ENCODE results near the gene ILKAP.

ILKAP gene

DNA sequence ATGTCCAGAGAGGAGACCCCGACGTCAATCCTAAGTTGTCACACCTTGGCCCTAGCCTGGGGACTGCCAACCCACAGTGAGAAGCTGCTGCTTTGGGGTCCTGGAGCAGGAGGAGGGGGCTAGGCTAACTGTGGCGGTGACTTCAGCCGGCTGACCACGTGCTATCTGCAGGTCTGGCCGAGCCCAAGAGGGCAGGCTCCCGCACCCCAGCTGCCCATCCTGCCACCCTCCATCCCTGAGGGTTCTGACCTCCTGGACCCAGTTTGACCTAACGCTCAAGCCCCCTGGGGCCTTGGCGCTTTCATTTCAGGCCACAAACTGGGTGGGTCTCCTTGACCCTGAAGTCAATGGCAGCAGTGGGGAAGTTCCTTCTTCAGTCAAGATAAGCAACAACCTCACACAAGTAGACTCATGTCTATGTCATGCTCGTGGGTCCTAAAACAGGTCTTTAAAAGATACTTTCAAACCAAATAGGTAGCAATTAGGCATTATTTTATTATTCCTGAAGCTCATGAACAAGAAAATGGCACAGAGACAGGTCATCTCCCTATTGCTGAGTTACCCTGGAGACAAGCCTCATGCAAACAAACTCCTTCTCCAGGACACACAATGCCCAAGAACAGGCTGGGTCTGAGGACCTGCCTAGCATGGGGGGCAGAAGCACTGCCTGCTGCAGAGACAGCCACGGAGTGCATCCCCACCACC is 34.1 kb upstream of the ILKAP start:
- DNase-seq (ENCODE audit: low read depth in 1 of 2, low spot score in 1 of 2): no peak

GRCh38 chr2:238236571-238236970 is 33.1 kb upstream of the ILKAP start:
- DNase-seq (ENCODE audit: low read depth in 1 of 2, low spot score in 1 of 2): no peak

DNA sequence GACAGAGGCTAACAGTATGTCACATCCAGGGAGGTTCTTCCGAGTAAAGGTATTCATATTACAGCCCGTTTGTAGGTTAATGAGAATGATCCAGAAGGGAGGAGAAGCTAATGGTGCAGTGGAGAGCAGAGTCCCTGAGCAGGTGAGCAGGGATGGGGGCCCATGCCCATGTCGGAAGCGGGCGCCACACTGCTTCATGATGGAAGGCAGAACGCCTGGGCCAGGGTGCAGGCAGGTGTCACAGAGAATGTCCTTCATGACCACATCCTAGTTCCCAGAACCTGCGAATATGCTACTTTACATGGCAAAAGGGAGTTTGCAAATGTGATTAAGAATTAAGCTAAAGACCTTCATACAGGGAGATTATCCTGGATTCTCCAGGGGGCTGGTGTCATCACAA is 32.4 kb upstream of the ILKAP start:
- DNase-seq (ENCODE audit: low read depth in 1 of 2, low spot score in 1 of 2): no peak

GRCh38 chr2:238235331-238235732 is 31.8 kb upstream of the ILKAP start:
- DNase-seq (ENCODE audit: low read depth in 1 of 2, low spot score in 1 of 2): no peak

- DNase-seq (ENCODE audit: low read depth in 1 of 2, low spot score in 1 of 2): no peak
Observed at GRCh38 chr2:238233625-238234024, 30.1 kb upstream of the ILKAP start.

GRCh38 chr2:238231809-238232208 is 28.3 kb upstream of the ILKAP start:
- no peak for DNase-seq (ENCODE audit: low read depth in 1 of 2, low spot score in 1 of 2)

DNA sequence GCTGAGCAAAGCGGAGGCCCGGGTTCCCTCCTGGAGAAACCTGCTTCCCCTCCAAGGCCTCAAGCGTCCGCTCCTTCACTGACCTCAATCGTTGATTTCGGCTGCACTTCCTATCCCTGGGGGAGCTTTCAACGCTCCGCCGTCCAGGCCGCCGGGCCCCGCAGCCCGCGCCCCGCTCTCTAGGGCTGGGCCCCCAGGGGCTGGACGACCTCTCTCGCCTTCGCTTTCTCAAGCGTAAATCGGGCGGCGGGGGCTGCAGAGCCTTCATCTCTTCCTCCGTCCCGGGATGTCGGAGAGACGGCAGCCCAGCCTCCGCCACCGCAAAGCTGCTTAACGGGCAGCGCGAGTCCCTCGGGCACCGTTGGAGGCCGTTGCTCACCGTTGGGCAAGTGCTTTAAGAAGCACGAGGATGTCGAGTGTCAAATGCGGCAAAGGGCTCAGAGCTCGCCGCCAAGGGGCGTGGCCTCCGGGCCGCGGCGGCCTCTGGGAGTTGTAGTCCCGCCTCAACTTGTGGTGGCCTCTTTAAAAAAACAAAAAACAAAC is 27.8 kb upstream of the ILKAP start:
- peak; percentile 63 to 69 for DNase-seq (ENCODE audit: low read depth in 1 of 2, low spot score in 1 of 2)

DNA sequence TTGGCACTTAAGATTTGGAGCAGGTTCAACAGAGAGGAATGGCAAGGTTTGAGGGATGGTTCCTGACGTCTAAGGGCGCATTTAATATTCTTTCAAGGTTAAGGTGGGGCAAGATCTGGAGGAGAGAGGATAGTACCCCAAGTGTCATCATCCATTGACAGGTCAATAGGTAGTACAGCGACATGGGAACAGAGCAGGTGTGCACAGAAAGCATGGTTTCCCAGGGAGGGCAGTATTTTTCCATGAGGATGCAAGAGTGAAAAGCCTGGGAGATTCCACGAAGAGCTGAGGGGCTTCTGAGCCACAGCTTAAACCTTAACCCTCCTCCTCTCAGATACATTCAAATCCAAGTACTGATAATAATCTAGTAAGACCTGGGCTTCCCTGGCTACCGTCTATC is 27.2 kb upstream of the ILKAP start:
- no peak for DNase-seq (ENCODE audit: low read depth in 1 of 2, low spot score in 1 of 2)

- DNase-seq (ENCODE audit: low read depth in 1 of 2, low spot score in 1 of 2): no peak
Observed at GRCh38 chr2:238228700-238229099, 25.2 kb upstream of the ILKAP start.

GRCh38 chr2:238227587-238228032 is 24.1 kb upstream of the ILKAP start:
- DNase-seq (ENCODE audit: low read depth in 1 of 2, low spot score in 1 of 2): no peak

DNA sequence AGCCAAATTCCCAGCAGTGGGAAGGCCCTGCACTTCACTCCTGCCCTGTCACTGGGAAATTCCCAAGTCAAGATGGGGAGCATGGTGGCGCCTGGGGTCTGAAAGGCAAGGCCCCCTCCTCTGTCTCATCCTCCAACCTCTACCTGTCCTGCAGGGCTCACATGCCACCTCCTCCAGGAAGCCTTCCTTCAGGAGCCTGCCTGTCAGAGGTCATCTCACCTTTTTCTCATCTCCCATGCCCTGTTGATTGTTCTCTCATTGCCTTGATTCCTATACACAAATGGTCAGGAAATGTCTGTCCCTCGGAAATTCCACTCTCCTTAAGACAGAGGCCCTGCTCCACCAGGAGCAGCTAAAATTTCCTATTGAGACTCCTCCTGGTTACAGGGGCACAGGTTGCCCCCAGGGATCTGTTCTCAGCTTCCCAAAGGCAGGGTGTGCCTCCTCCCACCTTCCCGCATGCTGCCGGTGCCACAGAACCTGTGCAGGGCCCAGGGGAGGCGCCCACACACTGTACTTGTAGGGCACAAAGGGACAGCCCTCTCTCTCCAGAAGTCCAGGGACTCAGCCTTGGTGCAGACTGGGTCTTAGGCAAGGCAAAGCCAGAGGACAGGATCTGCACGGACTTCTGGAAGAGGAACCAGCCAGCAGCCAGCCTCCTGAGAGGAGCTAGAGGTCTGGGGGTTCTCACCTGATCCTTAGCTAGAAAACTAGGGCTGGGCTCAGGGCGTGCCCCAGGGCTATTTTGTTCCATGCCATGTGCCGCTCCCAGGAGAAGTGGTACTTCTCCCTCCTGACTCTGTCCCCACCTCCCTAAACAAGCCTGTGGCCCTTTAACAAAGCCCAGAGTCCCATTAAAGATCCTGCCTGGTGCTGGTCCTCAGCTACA is 23.4 kb upstream of the ILKAP start:
- DNase-seq (ENCODE audit: low read depth in 1 of 2, low spot score in 1 of 2): no peak

DNA sequence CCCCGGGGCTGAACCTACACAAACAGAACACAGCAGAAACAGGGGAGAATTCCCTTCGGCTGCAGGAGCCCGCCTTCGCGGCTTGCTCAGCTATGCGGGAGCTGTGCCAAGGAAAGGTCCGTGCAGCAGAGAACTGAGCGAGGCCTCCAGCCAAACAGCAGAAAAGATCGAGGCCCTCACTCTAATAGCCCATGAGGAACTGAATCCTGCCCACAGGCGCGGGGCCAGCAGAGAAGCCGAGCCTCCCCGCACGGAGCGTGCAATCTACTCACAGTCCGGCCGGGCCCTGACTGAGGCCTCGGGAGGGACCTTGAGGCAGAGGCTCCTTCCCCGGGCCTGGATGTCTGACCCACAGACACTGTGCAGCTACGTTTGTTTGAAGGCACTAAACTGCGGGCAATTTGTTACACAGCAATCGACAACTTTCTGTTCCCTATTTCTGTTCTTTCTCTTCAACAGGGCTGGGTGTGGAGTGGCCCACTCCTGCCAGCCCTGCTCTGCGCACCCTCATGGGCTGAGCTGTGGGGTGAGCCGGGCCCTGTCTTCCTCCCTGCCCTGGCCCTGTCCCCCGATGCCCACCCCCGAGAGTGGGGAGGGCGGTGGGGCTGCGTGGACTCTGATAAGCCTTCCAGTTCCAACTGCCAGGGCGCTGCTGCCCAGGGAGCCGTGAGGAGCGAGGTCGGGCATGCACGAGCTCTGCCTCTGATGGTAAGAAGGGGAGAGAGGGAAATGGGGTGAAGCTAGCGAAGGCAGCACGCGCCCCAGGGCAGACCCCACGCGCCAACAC is 22.6 kb upstream of the ILKAP start:
- DNase-seq (ENCODE audit: low read depth in 1 of 2, low spot score in 1 of 2): no peak

- DNase-seq (ENCODE audit: low read depth in 1 of 2, low spot score in 1 of 2): no peak
Observed at GRCh38 chr2:238225121-238225520, 21.6 kb upstream of the ILKAP start.

DNA sequence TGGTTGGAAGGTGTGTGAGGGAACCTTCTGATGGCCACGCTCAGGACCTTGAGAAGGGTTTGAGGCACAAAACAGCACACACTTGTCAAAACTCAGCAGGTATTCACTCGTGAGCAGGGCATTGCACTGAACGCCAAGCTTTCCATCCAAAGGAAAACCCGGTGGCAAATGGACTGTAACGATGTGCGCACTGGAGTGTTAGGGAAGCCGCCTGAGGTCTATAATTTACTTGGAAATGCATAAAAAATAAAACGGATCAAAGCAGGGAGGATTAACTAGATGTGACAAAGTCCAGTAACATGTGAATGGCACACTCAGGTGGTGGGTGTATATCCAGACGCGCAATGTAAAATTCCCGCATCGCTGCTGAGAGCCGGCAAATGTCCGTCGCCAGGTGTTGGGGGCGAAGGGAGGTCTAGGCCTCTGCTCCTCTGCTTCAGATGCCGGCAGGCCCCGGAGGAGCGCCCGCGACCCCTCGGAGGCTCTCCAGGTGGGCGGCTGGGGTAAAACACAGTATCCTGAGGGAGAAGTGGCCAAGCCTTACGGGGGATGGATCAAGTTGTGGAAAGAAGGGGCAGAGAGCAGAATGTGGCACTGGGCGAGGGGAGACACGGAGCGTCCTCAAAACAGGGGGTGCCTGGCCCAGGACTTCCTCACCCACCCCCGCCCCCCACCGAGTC is 21.0 kb upstream of the ILKAP start:
- DNase-seq (ENCODE audit: low read depth in 1 of 2, low spot score in 1 of 2): no peak

DNA sequence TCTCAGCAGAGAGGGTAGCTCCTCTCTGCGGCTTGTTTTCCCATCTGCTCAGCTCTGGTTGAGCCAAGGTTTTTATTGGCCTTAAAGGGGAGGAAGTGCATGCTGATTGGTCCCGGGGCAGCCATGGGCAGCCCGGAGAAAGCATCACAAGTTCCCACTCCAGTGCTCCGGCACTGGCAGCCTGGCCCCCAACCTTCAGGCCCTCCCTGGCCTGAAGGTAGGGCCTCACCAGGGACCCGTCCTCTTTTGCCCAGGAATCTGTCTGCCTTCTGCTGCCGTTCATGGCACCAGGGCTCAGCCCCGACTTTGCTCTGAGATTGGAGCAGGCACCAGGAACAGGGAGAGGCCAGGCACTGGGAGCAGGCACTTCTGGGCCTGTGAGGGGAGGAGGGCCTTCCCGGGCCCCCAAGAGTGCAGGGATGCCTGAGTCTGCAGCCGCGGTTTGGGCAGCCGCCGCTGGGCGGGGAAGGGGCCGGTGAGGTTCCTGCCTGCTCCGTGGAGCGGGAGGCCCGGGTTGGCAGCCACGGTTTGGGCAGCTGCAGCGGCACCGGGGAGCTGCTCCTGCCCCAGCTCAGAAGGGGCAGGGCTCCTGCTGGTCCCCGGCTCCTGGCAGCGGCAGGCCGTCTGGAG is 17.5 kb upstream of the ILKAP start:
- no peak for DNase-seq (ENCODE audit: low read depth in 1 of 2, low spot score in 1 of 2)

DNA sequence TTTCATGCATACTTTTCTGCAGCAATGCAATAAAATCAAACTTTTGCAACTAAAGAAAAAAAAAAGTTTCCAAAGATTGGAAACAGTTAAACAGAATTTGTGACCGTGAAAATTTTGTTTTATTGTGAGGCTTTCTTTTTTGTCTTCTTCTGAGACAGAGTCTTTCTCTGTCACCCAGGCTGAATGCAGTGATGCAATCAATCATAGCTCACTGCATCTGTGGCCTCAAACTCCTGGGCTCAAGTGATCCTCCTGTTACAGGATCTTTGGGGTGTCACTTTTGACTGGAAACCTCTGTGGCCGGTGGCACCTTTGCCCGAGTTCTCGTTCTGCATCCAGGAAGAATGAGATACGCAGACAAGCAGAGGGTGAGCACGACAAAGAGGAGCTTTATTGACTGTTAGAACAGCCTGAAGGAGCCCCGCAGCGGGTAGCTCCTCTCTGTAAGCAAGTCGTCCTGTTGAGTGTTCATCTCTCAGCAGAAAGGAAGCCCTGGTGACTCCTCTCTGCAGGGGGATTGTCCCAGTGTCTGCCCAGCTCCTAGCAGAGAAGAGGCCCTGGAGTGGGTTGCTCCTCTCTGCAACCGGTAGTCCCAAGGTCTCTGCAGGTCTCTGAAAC is 16.9 kb upstream of the ILKAP start:
- no peak for DNase-seq (ENCODE audit: low read depth in 1 of 2, low spot score in 1 of 2)

GRCh38 chr2:238216651-238217184 is 13.2 kb upstream of the ILKAP start:
- DNase-seq (ENCODE audit: low read depth in 1 of 2, low spot score in 1 of 2): no peak

GRCh38 chr2:238207006-238207405 is 3.5 kb upstream of the ILKAP start:
- no peak for DNase-seq (ENCODE audit: low read depth in 1 of 2, low spot score in 1 of 2)

DNA sequence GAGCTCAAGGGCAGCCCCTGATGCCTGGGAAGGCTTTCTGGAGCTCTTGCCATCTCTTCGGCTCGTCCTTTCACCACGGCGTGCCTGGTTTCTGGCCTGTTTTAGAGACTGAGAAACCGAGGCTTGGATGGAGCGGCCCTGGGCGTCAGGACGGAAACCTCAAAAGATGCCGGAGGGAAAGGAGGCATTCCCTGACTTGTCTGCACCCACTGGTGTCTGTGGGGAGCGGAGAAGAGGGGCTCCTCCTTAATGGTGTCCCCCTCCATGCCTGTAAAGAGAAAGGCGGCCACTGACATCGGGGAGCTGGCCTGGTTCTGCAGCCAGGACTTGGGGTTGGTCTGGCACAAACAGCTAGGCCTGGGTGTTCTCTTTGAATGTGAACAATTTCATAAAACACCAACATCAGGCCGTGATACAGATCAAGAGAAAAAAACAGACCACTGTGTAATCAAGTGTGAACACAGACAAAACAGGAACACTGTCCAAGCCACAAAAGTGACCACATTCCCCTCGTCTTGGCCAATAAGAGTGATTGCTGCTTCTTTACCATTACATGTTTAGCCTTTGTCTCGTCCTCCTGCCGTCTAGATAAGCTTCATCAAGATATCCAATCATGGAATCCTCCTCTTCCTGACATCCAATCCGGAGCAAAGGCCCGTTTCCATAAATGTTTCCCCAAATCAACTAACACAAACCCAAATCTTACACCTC is 633 bp upstream of the ILKAP start:
- DNase-seq (ENCODE audit: low read depth in 1 of 2, low spot score in 1 of 2): no peak
